Stimulated activated CD8-positive, alpha-beta memory T cell treated with anti-CD3 and anti-CD28 coated beads, Interleukin-15, amount 100 ng/mL, for 4 hours (primary cell): ENCODE results near the gene RPS27.
"Not testable (repeated sequence)": the region's sequence is repeated elsewhere in the genome, so short reads cannot be mapped to it uniquely, and the experiment has no call there.

Experiments
- DNase-seq, 2 donors: peaks; one replicate each; pipeline ENCODE4 v3.0.0-alpha.2; 2020; ENCODE audit warnings: low read depth in 2 of 2

The RPS27 gene

GRCh38 chr1:153985941-153986761 lies 4.4 kb upstream of the RPS27 start, which contains the start of gene RAB13:
Gene RAB13 (minus strand): TSS chr1:153986339. CDS start chr1:153986236, 103 bp downstream.
- no peak for DNase-seq

DNA sequence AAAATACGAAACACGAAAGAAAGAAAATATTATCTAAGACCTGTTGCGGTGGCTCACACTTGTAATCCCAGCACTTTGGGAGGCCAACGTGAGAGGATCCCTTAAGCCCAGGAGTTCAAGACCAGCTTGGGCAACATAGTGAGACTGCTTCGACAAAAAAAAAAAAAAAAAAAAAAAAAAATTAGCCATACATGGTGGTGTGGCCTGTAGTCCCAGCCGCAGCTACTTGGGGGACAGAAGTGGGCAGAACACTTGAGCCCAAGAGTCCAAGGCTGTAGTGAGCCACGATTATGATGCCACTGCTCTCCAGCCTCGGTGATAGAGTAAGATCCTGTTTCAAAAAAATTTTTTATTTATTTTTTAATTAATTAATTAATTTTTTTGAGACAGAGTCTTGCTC lies 2.9 kb upstream of the RPS27 start:
- DNase-seq: no peak

GRCh38 chr1:153991151-153991630 lies 629 bp downstream of the RPS27 start:
- DNase-seq: no peak

DNA sequence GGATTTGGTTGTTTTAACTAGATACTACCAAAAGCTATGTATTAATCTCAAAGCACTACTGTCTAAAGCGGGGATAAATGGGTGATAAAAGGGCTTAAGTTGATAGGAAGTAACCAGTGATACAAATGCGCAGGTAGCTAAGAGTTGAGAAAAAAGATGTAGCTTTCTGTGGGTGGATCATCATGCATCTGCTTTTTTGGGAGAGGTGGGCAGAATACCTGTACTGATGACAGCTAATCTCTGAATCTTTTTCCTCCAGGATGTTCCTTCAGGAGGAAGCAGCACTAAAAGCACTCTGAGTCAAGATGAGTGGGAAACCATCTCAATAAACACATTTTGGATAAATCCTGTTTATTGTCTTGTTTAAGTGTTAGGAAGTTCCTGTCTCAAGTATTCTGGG lies 1.2 kb downstream of the RPS27 start:
- DNase-seq: no peak

DNA sequence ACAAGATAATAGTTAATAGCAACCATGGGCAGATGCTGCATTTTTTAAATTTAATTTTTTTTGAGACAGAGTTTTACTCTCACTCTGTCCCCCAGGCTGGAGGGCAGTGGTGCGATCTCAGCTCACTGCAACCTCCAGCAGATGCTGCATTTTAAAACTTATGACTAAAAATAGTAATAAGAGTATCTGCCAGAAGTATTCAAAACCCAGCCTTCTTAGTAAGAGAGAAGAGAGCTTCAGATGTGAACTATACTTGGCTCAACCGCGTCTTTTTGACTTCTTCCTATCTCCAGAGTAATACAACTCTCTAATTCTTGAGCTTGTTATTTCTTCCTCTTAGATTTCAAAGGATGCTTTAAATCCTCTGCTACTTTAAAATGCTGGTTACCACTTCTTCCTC lies 4.6 kb downstream of the RPS27 start:
- no peak for DNase-seq

DNA sequence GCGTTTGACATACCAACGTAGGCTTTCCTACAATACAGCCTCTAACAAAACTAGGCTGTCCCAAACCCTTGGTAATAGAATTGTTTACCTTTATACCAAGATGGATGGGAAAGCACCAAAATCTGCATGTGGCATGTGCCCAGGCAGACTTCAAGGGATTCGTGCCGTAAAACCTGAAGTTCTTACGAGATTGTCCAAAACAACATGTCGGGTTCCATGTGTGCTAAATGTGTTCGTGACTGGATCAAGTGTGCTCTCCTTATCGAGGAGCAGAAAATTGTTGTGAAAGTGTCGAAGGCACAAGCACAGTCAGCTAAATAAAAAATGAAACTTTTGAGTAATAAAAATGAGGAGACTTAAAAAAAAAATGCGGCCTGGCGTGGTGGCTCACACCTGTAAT lies 5.1 kb downstream of the RPS27 start:
- no peak for DNase-seq

GRCh38 chr1:153996882-153997281 lies 6.3 kb downstream of the RPS27 start:
- not testable (repeated sequence) for DNase-seq

- DNase-seq: no peak
Measured at GRCh38 chr1:154000420-154000819, 9.9 kb downstream of the RPS27 start.

DNA sequence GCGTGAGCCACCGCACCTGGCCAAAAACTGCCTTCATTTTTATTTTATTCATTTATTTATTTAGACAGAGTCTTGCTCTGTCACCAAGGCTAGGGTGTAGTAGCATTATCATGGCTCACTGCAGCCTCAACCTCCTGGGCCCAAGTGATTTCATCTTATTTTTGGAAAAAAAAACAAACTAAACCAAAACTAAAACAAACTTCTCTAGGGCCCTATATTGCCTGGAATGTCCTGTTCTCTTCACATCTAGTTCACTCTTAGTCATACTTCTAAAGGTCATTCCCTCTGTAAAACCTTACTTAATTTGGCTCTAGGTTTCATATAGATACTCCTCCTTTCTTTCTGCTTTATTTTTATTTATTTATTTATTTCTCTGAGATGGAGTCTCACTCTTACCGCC lies 15.6 kb downstream of the RPS27 start:
- DNase-seq: no peak

DNA sequence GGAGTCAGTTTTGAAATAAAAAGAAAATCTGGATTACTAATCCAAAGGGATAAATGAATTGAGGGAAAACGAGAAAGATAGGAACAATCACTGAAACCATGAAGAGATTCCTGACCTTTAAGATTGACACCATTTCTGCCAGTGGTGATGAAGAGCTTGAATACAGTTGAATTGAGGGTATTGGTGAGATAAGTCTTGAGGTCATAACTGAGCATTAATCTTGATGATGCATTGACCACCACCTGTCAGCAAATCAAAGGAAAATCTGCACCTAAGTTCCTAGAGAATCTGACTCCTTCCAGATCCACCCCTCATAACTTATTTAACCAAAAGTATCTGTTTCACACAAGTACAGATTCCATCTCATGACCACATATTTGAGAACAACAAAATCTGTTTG lies 21.6 kb downstream of the RPS27 start:
- no peak for DNase-seq

DNA sequence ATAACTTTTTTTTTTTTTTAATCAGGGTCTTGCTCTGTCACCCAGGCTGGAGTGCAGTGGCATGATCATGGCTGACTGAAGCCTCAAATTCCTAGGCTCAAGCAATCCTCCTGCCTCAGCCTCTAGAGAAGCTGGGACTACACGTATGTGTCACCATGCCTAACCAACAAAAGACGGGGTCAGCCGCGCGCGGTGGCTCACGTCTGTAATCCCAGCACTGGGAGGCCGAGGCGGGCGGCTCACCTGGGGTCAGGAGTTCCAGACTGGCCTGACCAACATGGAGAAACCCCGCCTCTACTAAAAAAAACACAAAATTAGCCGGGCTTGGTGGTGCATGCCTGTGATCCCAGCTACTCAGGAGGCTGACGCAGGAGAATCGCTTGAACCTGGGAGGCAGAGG lies 22.0 kb downstream of the RPS27 start:
- not testable (repeated sequence) for DNase-seq

GRCh38 chr1:154014154-154014907 lies 23.8 kb downstream of the RPS27 start:
- no peak for DNase-seq

GRCh38 chr1:154019269-154019668 lies 28.7 kb downstream of the RPS27 start:
- no peak for DNase-seq

DNA sequence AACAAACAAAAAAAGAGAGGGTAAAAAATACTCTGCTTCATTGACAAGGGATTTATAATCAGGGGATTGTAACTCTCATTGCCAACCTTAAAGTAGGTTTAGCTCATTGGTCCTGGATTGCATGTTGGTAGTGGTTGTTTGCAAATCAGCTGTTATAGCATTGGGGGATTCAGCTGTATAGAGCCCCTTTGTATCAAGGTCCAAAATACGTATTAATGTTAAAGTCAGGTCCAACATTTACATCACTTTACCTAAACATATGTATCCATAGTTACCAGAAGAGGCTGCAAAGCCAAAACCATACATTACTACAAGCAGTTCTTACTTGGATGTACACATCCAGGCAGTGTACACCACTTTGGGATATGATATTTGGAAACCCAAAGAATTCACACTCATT lies 29.4 kb downstream of the RPS27 start:
- DNase-seq: no peak

- DNase-seq: not testable (repeated sequence)
Measured at GRCh38 chr1:154033697-154034096, 43.1 kb downstream of the RPS27 start.
